HepG2 (cell line): Measurements from ENCODE around the gene FAM89B. TPM values are rescaled to one million over a fixed set of nuclear protein-coding genes. Genes with fewer than 3 reads are reported as not detected.

Experiments used
- AKAP8 ChIP-seq: sonication (generic); formaldehyde crosslinking; IDR thresholded peaks from 2 replicates; pipeline ENCODE4 v1.5.1; 2020; ENCODE audit warnings: mild to moderate bottlenecking, missing genetic modification reagents
- ARID4A ChIP-seq: sonication (generic); formaldehyde crosslinking; IDR thresholded peaks from 2 replicates; pipeline ENCODE4 v1.5.0; 2020; ENCODE audit warnings: mild to moderate bottlenecking, missing genetic modification reagents, borderline replicate concordance
- MTA1 ChIP-seq: sonication (generic); formaldehyde crosslinking; IDR thresholded peaks from 2 replicates; pipeline ENCODE4 v1.4.0; 2020; ENCODE audit warnings: missing genetic modification reagents, mild to moderate bottlenecking, borderline replicate concordance
- RBFOX2 ChIP-seq: fragments of 200-400 bp; formaldehyde crosslinking; IDR thresholded peaks from 2 replicates; pipeline ENCODE4 v1.6.1; 2017; ENCODE audit warnings: low read depth, mild to moderate bottlenecking, low read length
- SRSF1 ChIP-seq: fragments of 200-400 bp; formaldehyde crosslinking; optimal IDR thresholded peaks from 2 replicates; pipeline ENCODE3; 2017; ENCODE audit warnings: mild to moderate bottlenecking, low read depth, low read length, moderate library complexity
- ZBTB42 ChIP-seq: sonication (generic); formaldehyde crosslinking; IDR thresholded peaks from 2 replicates; pipeline ENCODE4 v1.5.0; 2020; ENCODE audit warnings: mild to moderate bottlenecking, missing genetic modification reagents
- ZNF180 ChIP-seq: sonication (generic); formaldehyde crosslinking; IDR thresholded peaks from 2 replicates; pipeline ENCODE4 v1.4.0; 2020; ENCODE audit warnings: low read depth, missing genetic modification reagents, borderline replicate concordance
- polyA plus RNA-seq, 8 experiments: library from polyadenylated mRNA; depleted of rRNA in 3 of 8; stranded (reverse) in 7 of 8; unstranded in 1 of 8; fragments of >200 nt; fragmentation: Illumina TruSeq in 4 of 8; extraction: Trizol in 4 of 8; gene quantifications; 2 replicates each; pipeline versions ENCODE4 v1.2.1 to v1.2.3, GENCODE V29; 2011 to 2016; ENCODE audit warnings: low read depth in 4 of 8, missing spikeins in 1 of 8, mixed read lengths in 1 of 8; ENCODE audit not compliant: insufficient read depth in 1 of 8
- total RNA-seq, 5 experiments: library from RNA; depleted of rRNA; stranded (reverse); fragments of >200 nt; fragmentation: Illumina TruSeq; extraction: Trizol; gene quantifications; 2 replicates each; pipeline ENCODE4 v1.2.3, GENCODE V29; 2016; ENCODE audit warnings: low read depth in 1 of 5
- TF ChIP-seq, protein P1 (sequence below): sonication (generic); formaldehyde crosslinking; conservative IDR thresholded peaks from 2 replicates; pipeline ENCODE4 v1.8.0; 2022; ENCODE audit warnings: mild to moderate bottlenecking, moderate library complexity, missing genetic modification reagents
- TF ChIP-seq, protein P2 (sequence below): sonication (generic); formaldehyde crosslinking; IDR thresholded peaks from 2 replicates; pipeline ENCODE4 v1.4.0; 2020; ENCODE audit warnings: missing genetic modification reagents
- TF ChIP-seq, protein P3 (sequence below): IDR thresholded peaks from 2 replicates; pipeline ENCODE4 v1.6.1; 2016; ENCODE audit warnings: missing compliant biosample characterization, missing genetic modification reagents, borderline replicate concordance
- TF ChIP-seq, protein P4 (sequence below): sonication (generic); formaldehyde crosslinking; IDR thresholded peaks from 2 replicates; pipeline ENCODE4 v1.4.0; 2020; ENCODE audit warnings: missing genetic modification reagents
- TF ChIP-seq, protein P5 (sequence below): IDR thresholded peaks from 2 replicates; pipeline ENCODE4 v1.6.1; 2016; ENCODE audit warnings: missing compliant biosample characterization, missing genetic modification reagents, borderline replicate concordance

FAM89B gene
- total and polyA plus RNA-seq, 2 of the 13 experiments (the other 11 are each of a cell fraction or from before 2014, with no cell fraction given): 5.7 to 8.0 TPM

DNA sequence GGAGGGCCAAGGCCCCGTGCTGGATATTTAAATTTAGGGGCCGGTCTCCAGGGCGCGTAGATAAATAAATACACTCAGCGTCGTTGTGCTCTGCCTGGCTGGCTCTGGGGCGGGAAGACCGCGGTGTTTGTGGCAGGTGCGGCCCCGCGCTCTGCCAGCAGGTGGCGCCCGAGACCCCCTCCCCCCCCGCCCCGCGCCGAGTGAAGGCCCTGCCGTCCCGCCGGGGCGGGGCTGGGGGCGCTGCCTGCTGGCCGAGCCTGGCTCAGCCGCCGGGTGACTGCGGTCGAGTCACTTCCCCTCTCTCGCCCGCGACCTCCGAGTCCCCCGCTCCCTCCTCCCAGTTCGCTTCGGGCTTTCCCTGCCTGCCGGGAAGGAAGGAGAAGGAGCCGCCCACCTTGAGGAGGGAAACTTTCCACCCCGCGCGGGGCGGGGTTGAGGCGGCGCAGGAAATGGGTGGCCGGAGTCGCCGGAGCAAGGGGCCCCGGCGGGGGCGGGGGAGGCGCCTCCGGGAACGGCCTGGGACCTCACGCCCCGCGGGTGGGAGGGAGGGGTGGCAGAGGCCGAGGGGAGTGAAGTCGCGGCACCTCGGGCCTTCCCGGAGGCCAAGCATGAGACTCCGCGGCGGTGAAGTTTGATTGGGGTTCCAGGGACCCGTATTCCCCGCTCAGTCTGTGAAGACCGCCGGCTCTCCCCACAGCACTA is 1.9 kb downstream of the FAM89B start (continued):
- TF ChIP-seq, protein P1, sequence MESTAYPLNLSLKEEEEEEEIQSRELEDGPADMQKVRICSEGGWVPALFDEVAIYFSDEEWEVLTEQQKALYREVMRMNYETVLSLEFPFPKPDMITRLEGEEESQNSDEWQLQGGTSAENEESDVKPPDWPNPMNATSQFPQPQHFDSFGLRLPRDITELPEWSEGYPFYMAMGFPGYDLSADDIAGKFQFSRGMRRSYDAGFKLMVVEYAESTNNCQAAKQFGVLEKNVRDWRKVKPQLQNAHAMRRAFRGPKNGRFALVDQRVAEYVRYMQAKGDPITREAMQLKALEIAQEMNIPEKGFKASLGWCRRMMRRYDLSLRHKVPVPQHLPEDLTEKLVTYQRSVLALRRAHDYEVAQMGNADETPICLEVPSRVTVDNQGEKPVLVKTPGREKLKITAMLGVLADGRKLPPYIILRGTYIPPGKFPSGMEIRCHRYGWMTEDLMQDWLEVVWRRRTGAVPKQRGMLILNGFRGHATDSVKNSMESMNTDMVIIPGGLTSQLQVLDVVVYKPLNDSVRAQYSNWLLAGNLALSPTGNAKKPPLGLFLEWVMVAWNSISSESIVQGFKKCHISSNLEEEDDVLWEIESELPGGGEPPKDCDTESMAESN (CRISPR knock-in tag): peak; percentile 41; the same call in 1 of the 2 replicates
- TF ChIP-seq MTA1 (CRISPR knock-in tag) (peak; percentile 58; the same call in 1 of the 2 replicates), AKAP8 (0 out of 2 replicates have a peak, but pooled peaks have one; percentile 32), ZNF180 (CRISPR knock-in tag) (no peak), ARID4A (CRISPR knock-in tag) (peak; percentile 47; the same call in 1 of the 2 replicates), ZBTB42 (CRISPR knock-in tag) (no peak), RBFOX2 (peak; percentile 76), SRSF1 (peak; percentile 54)
- TF ChIP-seq, protein P2, sequence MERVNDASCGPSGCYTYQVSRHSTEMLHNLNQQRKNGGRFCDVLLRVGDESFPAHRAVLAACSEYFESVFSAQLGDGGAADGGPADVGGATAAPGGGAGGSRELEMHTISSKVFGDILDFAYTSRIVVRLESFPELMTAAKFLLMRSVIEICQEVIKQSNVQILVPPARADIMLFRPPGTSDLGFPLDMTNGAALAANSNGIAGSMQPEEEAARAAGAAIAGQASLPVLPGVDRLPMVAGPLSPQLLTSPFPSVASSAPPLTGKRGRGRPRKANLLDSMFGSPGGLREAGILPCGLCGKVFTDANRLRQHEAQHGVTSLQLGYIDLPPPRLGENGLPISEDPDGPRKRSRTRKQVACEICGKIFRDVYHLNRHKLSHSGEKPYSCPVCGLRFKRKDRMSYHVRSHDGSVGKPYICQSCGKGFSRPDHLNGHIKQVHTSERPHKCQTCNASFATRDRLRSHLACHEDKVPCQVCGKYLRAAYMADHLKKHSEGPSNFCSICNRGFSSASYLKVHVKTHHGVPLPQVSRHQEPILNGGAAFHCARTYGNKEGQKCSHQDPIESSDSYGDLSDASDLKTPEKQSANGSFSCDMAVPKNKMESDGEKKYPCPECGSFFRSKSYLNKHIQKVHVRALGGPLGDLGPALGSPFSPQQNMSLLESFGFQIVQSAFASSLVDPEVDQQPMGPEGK: peak; percentile 77
- TF ChIP-seq, protein P3, sequence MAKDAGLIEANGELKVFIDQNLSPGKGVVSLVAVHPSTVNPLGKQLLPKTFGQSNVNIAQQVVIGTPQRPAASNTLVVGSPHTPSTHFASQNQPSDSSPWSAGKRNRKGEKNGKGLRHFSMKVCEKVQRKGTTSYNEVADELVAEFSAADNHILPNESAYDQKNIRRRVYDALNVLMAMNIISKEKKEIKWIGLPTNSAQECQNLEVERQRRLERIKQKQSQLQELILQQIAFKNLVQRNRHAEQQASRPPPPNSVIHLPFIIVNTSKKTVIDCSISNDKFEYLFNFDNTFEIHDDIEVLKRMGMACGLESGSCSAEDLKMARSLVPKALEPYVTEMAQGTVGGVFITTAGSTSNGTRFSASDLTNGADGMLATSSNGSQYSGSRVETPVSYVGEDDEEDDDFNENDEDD (CRISPR knock-in tag): peak; percentile 43; the same call in 1 of the 2 replicates
- TF ChIP-seq, protein P4, sequence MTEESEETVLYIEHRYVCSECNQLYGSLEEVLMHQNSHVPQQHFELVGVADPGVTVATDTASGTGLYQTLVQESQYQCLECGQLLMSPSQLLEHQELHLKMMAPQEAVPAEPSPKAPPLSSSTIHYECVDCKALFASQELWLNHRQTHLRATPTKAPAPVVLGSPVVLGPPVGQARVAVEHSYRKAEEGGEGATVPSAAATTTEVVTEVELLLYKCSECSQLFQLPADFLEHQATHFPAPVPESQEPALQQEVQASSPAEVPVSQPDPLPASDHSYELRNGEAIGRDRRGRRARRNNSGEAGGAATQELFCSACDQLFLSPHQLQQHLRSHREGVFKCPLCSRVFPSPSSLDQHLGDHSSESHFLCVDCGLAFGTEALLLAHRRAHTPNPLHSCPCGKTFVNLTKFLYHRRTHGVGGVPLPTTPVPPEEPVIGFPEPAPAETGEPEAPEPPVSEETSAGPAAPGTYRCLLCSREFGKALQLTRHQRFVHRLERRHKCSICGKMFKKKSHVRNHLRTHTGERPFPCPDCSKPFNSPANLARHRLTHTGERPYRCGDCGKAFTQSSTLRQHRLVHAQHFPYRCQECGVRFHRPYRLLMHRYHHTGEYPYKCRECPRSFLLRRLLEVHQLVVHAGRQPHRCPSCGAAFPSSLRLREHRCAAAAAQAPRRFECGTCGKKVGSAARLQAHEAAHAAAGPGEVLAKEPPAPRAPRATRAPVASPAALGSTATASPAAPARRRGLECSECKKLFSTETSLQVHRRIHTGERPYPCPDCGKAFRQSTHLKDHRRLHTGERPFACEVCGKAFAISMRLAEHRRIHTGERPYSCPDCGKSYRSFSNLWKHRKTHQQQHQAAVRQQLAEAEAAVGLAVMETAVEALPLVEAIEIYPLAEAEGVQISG (CRISPR knock-in tag): peak; percentile 69
- TF ChIP-seq, protein P5, sequence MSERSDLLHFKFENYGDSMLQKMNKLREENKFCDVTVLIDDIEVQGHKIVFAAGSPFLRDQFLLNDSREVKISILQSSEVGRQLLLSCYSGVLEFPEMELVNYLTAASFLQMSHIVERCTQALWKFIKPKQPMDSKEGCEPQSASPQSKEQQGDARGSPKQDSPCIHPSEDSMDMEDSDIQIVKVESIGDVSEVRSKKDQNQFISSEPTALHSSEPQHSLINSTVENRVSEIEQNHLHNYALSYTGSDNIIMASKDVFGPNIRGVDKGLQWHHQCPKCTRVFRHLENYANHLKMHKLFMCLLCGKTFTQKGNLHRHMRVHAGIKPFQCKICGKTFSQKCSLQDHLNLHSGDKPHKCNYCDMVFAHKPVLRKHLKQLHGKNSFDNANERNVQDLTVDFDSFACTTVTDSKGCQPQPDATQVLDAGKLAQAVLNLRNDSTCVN (CRISPR knock-in tag): no peak
